ENCODE data around the gene DGLUCY.

The DGLUCY gene

GRCh38 chr14:91229743-91230200, 115.9 kb downstream of the DGLUCY start:
- peak; percentile 66 for DNase-seq (ENCODE audit: low read depth)
- TF ChIP-seq CTCF (conservative IDR thresholded peaks at IDR 0.05; ENCODE audit: control insufficient read depth, insufficient read depth, low read depth, low read length): no peak
- no peak overlapping the region for H3K4me3 ChIP-seq (ENCODE audit: control insufficient read depth, low read depth, low read length)

- H3K4me3 ChIP-seq (ENCODE audit: control insufficient read depth, low read depth, low read length): peak overlapping the region; percentile 17
- peak; percentile 56 for DNase-seq (ENCODE audit: low read depth)
- TF ChIP-seq CTCF (conservative IDR thresholded peaks at IDR 0.05; ENCODE audit: control insufficient read depth, insufficient read depth, low read depth, low read length): no peak
Observed at GRCh38 chr14:91230397-91231035, 116.6 kb downstream of the DGLUCY start.

GRCh38 chr14:91231446-91231845, 117.6 kb downstream of the DGLUCY start:
- peak; percentile 54 for DNase-seq (ENCODE audit: low read depth)
- no peak overlapping the region for H3K4me3 ChIP-seq (ENCODE audit: control insufficient read depth, low read depth, low read length)
- no peak for TF ChIP-seq CTCF (conservative IDR thresholded peaks at IDR 0.05; ENCODE audit: control insufficient read depth, insufficient read depth, low read depth, low read length)

GRCh38 chr14:91232052-91232451, 118.2 kb downstream of the DGLUCY start:
- TF ChIP-seq CTCF (conservative IDR thresholded peaks at IDR 0.05; ENCODE audit: control insufficient read depth, insufficient read depth, low read depth, low read length): no peak

GRCh38 chr14:91232603-91233002, 118.7 kb downstream of the DGLUCY start:
- no peak for TF ChIP-seq CTCF (conservative IDR thresholded peaks at IDR 0.05; ENCODE audit: control insufficient read depth, insufficient read depth, low read depth, low read length)
- no peak for DNase-seq (ENCODE audit: low read depth)
- no peak overlapping the region for H3K4me3 ChIP-seq (ENCODE audit: control insufficient read depth, low read depth, low read length)

More at GRCh38 chr14:91232052-91232451, 118.2 kb downstream of the DGLUCY start:
- H3K4me3 ChIP-seq (ENCODE audit: control insufficient read depth, low read depth, low read length): no peak overlapping the region
- DNase-seq (ENCODE audit: low read depth): no peak

GRCh38 chr14:91233936-91234790, 120.3 kb downstream of the DGLUCY start:
- no peak overlapping the region for H3K4me3 ChIP-seq (ENCODE audit: control insufficient read depth, low read depth, low read length)
- DNase-seq (ENCODE audit: low read depth): no peak
- TF ChIP-seq CTCF (conservative IDR thresholded peaks at IDR 0.05; ENCODE audit: control insufficient read depth, insufficient read depth, low read depth, low read length): no peak
